ENCODE measurements around the gene GABPA. TPM values are rescaled to one million over a fixed set of nuclear protein-coding genes. Genes with fewer than 3 reads are reported as not detected.

The GABPA gene
- total and polyA plus RNA-seq, 2 of the 13 experiments (the other 11 are each of a cell fraction or from before 2014, with no cell fraction given) = 7.4 to 13.2 TPM

DNA sequence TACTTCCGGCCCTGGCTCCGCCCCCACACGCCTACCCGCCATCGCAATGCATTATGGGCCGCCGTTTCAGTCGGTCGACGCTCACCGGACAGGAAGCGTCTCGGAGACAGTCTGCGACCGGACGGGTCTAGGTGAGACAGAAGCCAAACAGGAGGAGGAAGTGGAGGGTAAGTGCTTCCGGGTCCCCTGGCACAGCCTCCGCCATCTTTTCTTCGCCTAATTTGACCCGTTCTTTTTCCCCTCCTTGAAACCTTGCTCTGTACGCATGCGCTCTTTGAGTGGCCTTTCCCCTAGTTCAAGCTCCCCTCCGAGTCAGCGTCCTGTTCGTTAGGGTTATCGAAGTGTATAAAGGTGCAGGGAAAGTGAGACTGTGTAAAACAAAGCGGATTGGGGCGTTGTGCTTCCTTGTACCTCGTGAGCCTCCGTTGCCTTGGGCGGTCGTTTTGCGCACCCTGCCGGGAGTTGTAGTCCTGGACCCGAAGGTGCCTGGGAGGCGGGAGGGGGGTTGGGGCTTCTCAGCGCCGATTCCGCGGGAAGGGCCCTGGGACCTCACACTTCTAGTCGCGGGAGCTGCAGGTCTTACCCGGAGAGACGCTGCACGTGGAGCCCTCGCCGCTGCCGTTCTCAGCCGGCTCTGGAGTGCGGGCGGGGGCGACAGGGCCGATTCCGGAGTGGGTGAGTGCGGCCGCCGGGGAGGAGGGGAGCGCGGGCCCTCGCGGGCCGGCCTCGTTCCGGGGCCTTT is at the start of gene GABPA, which contains the start of gene ATP5PF (continued):
- TF ChIP-seq YY1 (IDR thresholded peaks at IDR 0.05; ENCODE audit: insufficient read depth, insufficient replicate concordance, low read depth, low read length) (peak; percentile 94), EZH2 (conservative IDR thresholded peaks at IDR 0.05; ENCODE audit: low read depth, low read length) (no peak), NR2F6 (IDR thresholded peaks at IDR 0.05) (no peak), NR2F6 (CRISPR knock-in tag; IDR thresholded peaks at IDR 0.05) (no peak), IRF2 (CRISPR knock-in tag; IDR thresholded peaks at IDR 0.05) (peak; percentile 94), ISL2 (CRISPR knock-in tag; IDR thresholded peaks at IDR 0.05) (no peak), ZNF598 (CRISPR knock-in tag; IDR thresholded peaks at IDR 0.05; ENCODE audit: borderline replicate concordance) (no peak), FOXC1 (CRISPR knock-in tag; IDR thresholded peaks at IDR 0.05; ENCODE audit: borderline replicate concordance) (peak; percentile 81; the same call in 1 of the 2 replicates), NFRKB (IDR thresholded peaks at IDR 0.05) (peak; percentile 94), REPIN1 (CRISPR knock-in tag; IDR thresholded peaks at IDR 0.05; ENCODE audit: borderline replicate concordance, low read depth) (no peak), ZNF766 (CRISPR knock-in tag; IDR thresholded peaks at IDR 0.05; ENCODE audit: borderline replicate concordance) (no peak), SALL2 (CRISPR knock-in tag; IDR thresholded peaks at IDR 0.05) (no peak), KAT7 (CRISPR knock-in tag; IDR thresholded peaks at IDR 0.05; ENCODE audit: borderline replicate concordance) (peak; percentile 40; the same call in 1 of the 2 replicates), ZFP37 (CRISPR knock-in tag; IDR thresholded peaks at IDR 0.05; ENCODE audit: borderline replicate concordance) (peak; percentile 37; the same call in 1 of the 2 replicates), ZZZ3 (CRISPR knock-in tag; IDR thresholded peaks at IDR 0.05; ENCODE audit: borderline replicate concordance) (no peak), SKI (IDR thresholded peaks at IDR 0.05; ENCODE audit: partially characterized antibody) (peak; percentile 89), ZNF12 (CRISPR knock-in tag; IDR thresholded peaks at IDR 0.05) (no peak), ZNF17 (CRISPR knock-in tag; IDR thresholded peaks at IDR 0.05) (no peak), PPARG (CRISPR knock-in tag; conservative IDR thresholded peaks at IDR 0.05) (peak; percentile 83)
- TF ChIP-seq, protein P1, sequence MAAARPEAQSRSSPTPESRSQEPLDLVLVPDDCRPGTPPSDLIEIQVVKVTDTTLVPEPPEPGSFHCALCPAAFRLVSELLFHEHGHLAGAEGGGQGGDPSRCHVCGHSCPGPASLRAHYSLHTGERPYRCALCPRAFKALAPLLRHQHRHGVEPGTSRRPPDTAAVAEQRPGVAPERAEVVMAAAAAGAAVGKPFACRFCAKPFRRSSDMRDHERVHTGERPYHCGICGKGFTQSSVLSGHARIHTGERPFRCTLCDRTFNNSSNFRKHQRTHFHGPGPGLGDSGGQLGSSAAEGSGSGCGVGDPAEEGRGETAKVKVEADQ (CRISPR knock-in tag; IDR thresholded peaks at IDR 0.05; ENCODE audit: borderline replicate concordance) = no peak
- TF ChIP-seq, protein P2, sequence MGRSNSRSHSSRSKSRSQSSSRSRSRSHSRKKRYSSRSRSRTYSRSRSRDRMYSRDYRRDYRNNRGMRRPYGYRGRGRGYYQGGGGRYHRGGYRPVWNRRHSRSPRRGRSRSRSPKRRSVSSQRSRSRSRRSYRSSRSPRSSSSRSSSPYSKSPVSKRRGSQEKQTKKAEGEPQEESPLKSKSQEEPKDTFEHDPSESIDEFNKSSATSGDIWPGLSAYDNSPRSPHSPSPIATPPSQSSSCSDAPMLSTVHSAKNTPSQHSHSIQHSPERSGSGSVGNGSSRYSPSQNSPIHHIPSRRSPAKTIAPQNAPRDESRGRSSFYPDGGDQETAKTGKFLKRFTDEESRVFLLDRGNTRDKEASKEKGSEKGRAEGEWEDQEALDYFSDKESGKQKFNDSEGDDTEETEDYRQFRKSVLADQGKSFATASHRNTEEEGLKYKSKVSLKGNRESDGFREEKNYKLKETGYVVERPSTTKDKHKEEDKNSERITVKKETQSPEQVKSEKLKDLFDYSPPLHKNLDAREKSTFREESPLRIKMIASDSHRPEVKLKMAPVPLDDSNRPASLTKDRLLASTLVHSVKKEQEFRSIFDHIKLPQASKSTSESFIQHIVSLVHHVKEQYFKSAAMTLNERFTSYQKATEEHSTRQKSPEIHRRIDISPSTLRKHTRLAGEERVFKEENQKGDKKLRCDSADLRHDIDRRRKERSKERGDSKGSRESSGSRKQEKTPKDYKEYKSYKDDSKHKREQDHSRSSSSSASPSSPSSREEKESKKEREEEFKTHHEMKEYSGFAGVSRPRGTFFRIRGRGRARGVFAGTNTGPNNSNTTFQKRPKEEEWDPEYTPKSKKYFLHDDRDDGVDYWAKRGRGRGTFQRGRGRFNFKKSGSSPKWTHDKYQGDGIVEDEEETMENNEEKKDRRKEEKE (IDR thresholded peaks at IDR 0.05) = no peak
- TF ChIP-seq, protein P3, sequence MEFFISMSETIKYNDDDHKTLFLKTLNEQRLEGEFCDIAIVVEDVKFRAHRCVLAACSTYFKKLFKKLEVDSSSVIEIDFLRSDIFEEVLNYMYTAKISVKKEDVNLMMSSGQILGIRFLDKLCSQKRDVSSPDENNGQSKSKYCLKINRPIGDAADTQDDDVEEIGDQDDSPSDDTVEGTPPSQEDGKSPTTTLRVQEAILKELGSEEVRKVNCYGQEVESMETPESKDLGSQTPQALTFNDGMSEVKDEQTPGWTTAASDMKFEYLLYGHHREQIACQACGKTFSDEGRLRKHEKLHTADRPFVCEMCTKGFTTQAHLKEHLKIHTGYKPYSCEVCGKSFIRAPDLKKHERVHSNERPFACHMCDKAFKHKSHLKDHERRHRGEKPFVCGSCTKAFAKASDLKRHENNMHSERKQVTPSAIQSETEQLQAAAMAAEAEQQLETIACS (CRISPR knock-in tag; IDR thresholded peaks at IDR 0.05) = 0 out of 2 replicates have a peak, but pooled peaks have one; percentile 25
- TF ChIP-seq, protein P4, sequence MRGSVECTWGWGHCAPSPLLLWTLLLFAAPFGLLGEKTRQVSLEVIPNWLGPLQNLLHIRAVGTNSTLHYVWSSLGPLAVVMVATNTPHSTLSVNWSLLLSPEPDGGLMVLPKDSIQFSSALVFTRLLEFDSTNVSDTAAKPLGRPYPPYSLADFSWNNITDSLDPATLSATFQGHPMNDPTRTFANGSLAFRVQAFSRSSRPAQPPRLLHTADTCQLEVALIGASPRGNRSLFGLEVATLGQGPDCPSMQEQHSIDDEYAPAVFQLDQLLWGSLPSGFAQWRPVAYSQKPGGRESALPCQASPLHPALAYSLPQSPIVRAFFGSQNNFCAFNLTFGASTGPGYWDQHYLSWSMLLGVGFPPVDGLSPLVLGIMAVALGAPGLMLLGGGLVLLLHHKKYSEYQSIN (CRISPR knock-in tag; IDR thresholded peaks at IDR 0.05; ENCODE audit: borderline replicate concordance) = no peak
- TF ChIP-seq, protein P5, sequence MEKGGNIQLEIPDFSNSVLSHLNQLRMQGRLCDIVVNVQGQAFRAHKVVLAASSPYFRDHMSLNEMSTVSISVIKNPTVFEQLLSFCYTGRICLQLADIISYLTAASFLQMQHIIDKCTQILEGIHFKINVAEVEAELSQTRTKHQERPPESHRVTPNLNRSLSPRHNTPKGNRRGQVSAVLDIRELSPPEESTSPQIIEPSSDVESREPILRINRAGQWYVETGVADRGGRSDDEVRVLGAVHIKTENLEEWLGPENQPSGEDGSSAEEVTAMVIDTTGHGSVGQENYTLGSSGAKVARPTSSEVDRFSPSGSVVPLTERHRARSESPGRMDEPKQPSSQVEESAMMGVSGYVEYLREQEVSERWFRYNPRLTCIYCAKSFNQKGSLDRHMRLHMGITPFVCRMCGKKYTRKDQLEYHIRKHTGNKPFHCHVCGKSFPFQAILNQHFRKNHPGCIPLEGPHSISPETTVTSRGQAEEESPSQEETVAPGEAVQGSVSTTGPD (CRISPR knock-in tag; IDR thresholded peaks at IDR 0.05) = no peak
